BLaER1 treated with 17β-estradiol and CSF1 and Interleukin-3, amounts not matched to agents 10 nM and 100 nM (cell line): ENCODE data around the gene PDXP.
"Not testable (repeated sequence)": the region's sequence is repeated elsewhere in the genome, so short reads cannot be mapped to it uniquely, and the experiment has no call there.

Experiments used
- H3K27ac ChIP-seq, 11 experiments: shearing (Covaris generic); formaldehyde crosslinking; 2 replicates each; pipeline ENCODE4 v1.8.1; 2022
- H3K27me3 ChIP-seq, 11 experiments: shearing (Covaris generic); formaldehyde crosslinking; 2 replicates each; pipeline ENCODE4 v1.8.1; 2022
- H3K36me3 ChIP-seq, 11 experiments: shearing (Covaris generic); formaldehyde crosslinking; 2 replicates each; pipeline ENCODE4 v1.8.1; 2022
- H3K4me1 ChIP-seq, 10 experiments: shearing (Covaris generic); formaldehyde crosslinking; 2 replicates each; pipeline ENCODE4 v1.8.1; 2022
- H3K4me2 ChIP-seq, 11 experiments: shearing (Covaris generic); formaldehyde crosslinking; 2 replicates each; pipeline ENCODE4 v1.8.1; 2022
- H3K4me3 ChIP-seq, 10 experiments: shearing (Covaris generic); formaldehyde crosslinking; 2 replicates each; pipeline ENCODE4 v1.8.1; 2022
- H3K9ac ChIP-seq, 11 experiments: shearing (Covaris generic); formaldehyde crosslinking; 2 replicates each; pipeline ENCODE4 v1.8.1; 2022
- H3K9me3 ChIP-seq, 11 experiments: shearing (Covaris generic); formaldehyde crosslinking; replicated peaks in 1 of 11; 2 replicates each; pipeline ENCODE4 v1.8.1; 2022
- H4K20me1 ChIP-seq, 11 experiments: shearing (Covaris generic); formaldehyde crosslinking; 2 replicates each; pipeline ENCODE4 v1.8.1; 2022
- Cebpa-rat ChIP-seq, 11 experiments: shearing (Covaris generic); IDR thresholded peaks; 2 replicates each; pipeline ENCODE4 v1.8.1; 2022

PDXP gene

GRCh38 chr22:37647928-37648327, 10.6 kb upstream of the PDXP start:
- H3K36me3 ChIP-seq: peaks cover 88 to 100% (median 98%) of the 10 kb centered on the region in 11 experiments
- H3K9ac ChIP-seq: peak overlapping the region in 1 of 11 experiments; percentile 10; a peak in 1 of 22 replicates
- no peak for TF ChIP-seq Cebpa-rat (IDR thresholded peaks at IDR 0.05)

DNA sequence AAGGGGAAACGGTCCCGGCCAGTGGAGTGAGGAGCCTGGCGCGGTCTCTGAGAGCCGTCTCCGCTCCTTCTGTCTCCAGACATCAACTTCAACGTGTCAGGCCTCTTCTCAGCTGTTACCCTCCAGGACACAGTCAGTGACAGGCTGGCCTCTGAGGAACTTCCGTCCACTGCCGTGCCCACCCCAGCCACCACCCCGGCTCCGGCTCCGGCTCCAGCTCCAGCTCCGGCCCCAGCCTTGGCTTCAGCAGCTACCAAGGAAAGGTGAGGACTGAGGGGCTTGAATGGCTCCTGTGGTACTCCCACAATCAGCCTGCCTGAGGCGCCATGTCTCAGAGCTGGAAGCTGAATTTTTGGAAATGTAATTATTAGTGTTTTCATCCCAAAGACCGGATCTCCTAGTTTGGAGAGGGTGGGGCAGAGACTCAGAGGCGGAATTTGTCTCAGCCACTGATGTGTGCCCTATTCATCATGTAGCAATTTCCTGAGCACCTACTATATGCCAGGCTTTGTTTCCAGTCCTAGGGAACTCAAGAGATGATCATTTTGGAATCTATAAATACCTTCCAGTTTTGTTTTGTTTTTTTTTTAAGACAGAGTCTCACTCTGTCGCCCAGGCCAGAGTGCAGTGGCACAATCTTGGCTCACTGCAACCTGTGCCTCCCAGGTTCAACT, 7.9 kb upstream of the PDXP start:
- Histone ChIP-seq H3K27me3 (no peaks in the 10 kb centered on the region), H3K9me3 (no peaks in the 10 kb centered on the region), H3K36me3 (peaks cover 83 to 96% (median 90%) of the 10 kb centered on the region in 11 experiments), H3K4me3 (no peak overlapping the region), H4K20me1 (peaks cover 0 to 93% (median 20%) of the 10 kb centered on the region in 11 experiments; a peak in 12 of 22 replicates), H3K4me1 (no peaks in the 10 kb centered on the region), H3K9ac (peak overlapping the region in 3 of 11 experiments; percentile 5 to 11 (median 10); a peak in 1 of 22 replicates), H3K4me2 (no peak overlapping the region), H3K27ac (no peak overlapping the region)
- TF ChIP-seq Cebpa-rat (IDR thresholded peaks at IDR 0.05): no peak

More at GRCh38 chr22:37647928-37648327, 10.6 kb upstream of the PDXP start:
- Histone ChIP-seq H3K4me1 (peaks cover 0 to 22% (median 12%) of the 10 kb centered on the region in 10 experiments; a peak in 15 of 20 replicates), H3K4me3 (no peak overlapping the region), H3K9me3 (no peaks in the 10 kb centered on the region), H3K27me3 (no peaks in the 10 kb centered on the region), H3K27ac (no peak overlapping the region), H4K20me1 (peaks cover 0 to 100% (median 37%) of the 10 kb centered on the region in 11 experiments; a peak in 14 of 22 replicates), H3K4me2 (no peak overlapping the region)

DNA sequence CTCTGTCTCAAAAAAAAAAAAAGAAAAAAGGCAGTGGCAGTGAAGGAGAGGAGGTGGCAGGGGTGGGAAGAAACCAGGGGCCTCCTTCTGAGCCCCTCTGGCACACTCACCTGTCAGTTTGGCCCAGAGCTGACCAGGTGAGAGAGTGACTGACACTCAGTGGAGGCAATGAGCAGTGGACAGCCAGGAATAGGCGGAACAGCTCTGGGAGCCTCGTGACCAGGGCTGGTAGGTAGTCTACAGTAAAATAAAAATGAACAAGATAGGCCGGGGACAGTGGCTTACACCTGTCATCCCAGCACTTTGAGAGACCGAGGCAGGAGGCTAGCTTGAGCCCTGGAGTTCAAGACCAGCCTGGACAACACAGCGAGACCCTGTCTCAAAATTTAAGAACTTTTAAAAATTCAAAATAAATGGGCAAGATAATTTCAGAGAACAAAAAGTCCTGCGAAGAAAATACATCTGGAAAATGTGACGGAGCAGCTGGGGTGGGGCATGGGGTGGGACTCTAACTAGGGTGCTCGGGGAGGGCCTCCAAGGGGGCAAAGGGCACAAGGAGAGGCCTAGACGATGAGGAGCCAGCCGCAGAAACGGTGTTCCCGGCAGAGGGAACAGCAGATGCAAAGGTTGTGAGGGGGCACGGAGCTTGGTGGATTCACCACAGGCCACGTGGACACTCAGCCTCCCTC, 3.8 kb upstream of the PDXP start:
- peaks cover 44 to 60% (median 50%) of the 10 kb centered on the region in 11 experiments for H3K36me3 ChIP-seq
- no peak overlapping the region for H3K4me2 ChIP-seq
- no peak overlapping the region for H3K4me3 ChIP-seq
- no peaks in the 10 kb centered on the region for H3K9me3 ChIP-seq
- peaks cover 8 to 77% (median 11%) of the 10 kb centered on the region in 11 experiments; a peak in 21 of 22 replicates for H4K20me1 ChIP-seq
- peaks cover 12 to 25% (median 13%) of the 10 kb centered on the region in 10 experiments for H3K4me1 ChIP-seq
- H3K27me3 ChIP-seq: no peaks in the 10 kb centered on the region
- H3K27ac ChIP-seq: no peak overlapping the region
- no peak for TF ChIP-seq Cebpa-rat (IDR thresholded peaks at IDR 0.05)
- 0 out of 22 replicates have a peak overlapping the region, but pooled peaks of 1 of the 11 experiments have one; percentile 23 for H3K9ac ChIP-seq

GRCh38 chr22:37655252-37655563, 3.3 kb upstream of the PDXP start:
- Histone ChIP-seq H3K9me3 (no peaks in the 10 kb centered on the region), H3K27ac (no peak overlapping the region), H3K4me2 (no peak overlapping the region), H4K20me1 (peaks cover 13 to 77% (median 16%) of the 10 kb centered on the region in 11 experiments; a peak in 21 of 22 replicates), H3K27me3 (no peaks in the 10 kb centered on the region), H3K9ac (no peak overlapping the region), H3K4me1 (peaks cover 17 to 30% (median 18%) of the 10 kb centered on the region in 10 experiments), H3K4me3 (no peak overlapping the region), H3K36me3 (peaks cover 39 to 55% (median 45%) of the 10 kb centered on the region in 11 experiments)
- TF ChIP-seq Cebpa-rat (IDR thresholded peaks at IDR 0.05): no peak

DNA sequence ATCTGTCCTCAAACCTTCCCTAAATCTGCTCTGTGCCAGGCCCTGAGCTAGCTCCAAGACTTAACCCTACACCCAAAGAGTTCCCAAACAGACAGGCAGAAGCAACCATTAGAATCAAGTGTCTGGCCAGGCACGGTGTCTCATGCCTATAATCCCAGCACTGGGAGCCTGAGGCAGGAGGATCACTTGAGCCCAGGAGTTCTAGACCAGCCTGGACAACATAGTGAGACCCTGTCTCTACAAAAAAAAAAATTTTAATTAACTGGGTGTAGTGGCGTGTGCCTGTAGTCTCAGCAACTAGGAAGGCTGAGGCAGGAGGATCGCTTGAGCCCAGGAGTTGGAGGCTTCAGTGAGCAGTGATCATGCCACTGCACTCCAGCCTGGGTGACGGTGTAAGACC, 1.9 kb upstream of the PDXP start:
- peaks cover 26 to 42% (median 32%) of the 10 kb centered on the region in 11 experiments for H3K36me3 ChIP-seq
- H3K27ac ChIP-seq: peak overlapping the region in 3 of 11 experiments; percentile 13 to 40 (median 38); a peak in 3 of 22 replicates
- H3K27me3 ChIP-seq, H3K9me3 ChIP-seq, H3K4me2 ChIP-seq, H3K4me3 ChIP-seq: not testable (repeated sequence)
- 0 out of 22 replicates have a peak overlapping the region, but pooled peaks of 2 of the 11 experiments have one; percentile 20 to 31 for H3K9ac ChIP-seq
- H4K20me1 ChIP-seq: peaks cover 19 to 77% (median 29%) of the 10 kb centered on the region in 11 experiments; a peak in 21 of 22 replicates
- H3K4me1 ChIP-seq: peaks cover 31 to 44% (median 32%) of the 10 kb centered on the region in 10 experiments

GRCh38 chr22:37657590-37658132, 862 bp upstream of the PDXP start:
- no peak for TF ChIP-seq Cebpa-rat (IDR thresholded peaks at IDR 0.05)
- Histone ChIP-seq H3K9me3 (no peaks in the 10 kb centered on the region), H3K4me3 (peak overlapping the region; percentile 42 to 98 (median 82)), H3K36me3 (peaks cover 19 to 31% (median 22%) of the 10 kb centered on the region in 11 experiments), H3K4me2 (peak overlapping the region; percentile 70 to 98 (median 81)), H3K27ac (peak overlapping the region in 10 of 11 experiments; percentile 16 to 92 (median 55); a peak in 17 of 22 replicates), H3K27me3 (no peaks in the 10 kb centered on the region), H3K4me1 (peaks cover 42 to 55% (median 43%) of the 10 kb centered on the region in 10 experiments), H4K20me1 (peaks cover 16 to 77% (median 40%) of the 10 kb centered on the region in 11 experiments; a peak in 21 of 22 replicates), H3K9ac (peak overlapping the region; percentile 31 to 95 (median 82); a peak in 21 of 22 replicates)

GRCh38 chr22:37659066-37659896, 758 bp downstream of the PDXP start:
- Histone ChIP-seq H3K4me2 (peak overlapping the region; percentile 91 to 100 (median 98)), H3K9me3 (no peaks in the 10 kb centered on the region), H3K27ac (peak overlapping the region; percentile 36 to 92 (median 87); a peak in 21 of 22 replicates), H3K4me1 (peaks cover 55 to 69% (median 58%) of the 10 kb centered on the region in 10 experiments), H3K9ac (peak overlapping the region; percentile 80 to 95 (median 91)), H3K27me3 (no peaks in the 10 kb centered on the region), H3K4me3 (peak overlapping the region; percentile 73 to 98 (median 87)), H4K20me1 (peaks cover 4 to 61% (median 53%) of the 10 kb centered on the region in 11 experiments; a peak in 21 of 22 replicates), H3K36me3 (peaks cover 4 to 19% (median 12%) of the 10 kb centered on the region in 11 experiments; a peak in 20 of 22 replicates)
- TF ChIP-seq Cebpa-rat (IDR thresholded peaks at IDR 0.05): no peak
